ENCODE data around the gene DGCR2.

DNA sequence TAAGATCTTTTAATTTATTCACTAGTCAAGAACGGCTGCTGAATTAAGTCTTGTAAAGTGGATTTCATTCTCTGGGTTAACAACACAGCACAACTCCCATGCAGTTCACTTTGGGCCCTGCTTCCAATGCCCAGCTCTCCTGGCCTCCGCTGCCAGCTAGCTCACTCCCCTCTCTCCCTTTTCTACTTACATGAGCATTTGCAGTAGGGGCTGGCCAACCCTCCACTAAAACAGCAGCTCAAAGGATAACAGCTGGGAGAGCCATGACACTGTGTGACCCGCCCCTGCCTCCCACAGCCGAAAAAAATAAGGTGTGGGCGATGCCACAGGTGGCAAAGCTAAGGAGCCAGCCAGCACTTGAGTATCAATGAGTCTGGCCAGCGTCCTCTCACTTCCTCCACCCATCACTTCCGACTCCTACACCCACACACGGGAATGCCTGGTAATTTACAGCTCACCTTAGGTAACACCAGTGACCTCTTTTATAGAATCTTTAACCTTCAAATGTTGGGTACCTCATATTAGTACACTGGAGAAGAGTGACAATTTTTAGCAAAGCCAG is 56.8 kb downstream of the DGCR2 start:
- TF ChIP-seq POLR2A (IDR thresholded peaks at IDR 0.05), result no peak
- TF ChIP-seq, protein P1, sequence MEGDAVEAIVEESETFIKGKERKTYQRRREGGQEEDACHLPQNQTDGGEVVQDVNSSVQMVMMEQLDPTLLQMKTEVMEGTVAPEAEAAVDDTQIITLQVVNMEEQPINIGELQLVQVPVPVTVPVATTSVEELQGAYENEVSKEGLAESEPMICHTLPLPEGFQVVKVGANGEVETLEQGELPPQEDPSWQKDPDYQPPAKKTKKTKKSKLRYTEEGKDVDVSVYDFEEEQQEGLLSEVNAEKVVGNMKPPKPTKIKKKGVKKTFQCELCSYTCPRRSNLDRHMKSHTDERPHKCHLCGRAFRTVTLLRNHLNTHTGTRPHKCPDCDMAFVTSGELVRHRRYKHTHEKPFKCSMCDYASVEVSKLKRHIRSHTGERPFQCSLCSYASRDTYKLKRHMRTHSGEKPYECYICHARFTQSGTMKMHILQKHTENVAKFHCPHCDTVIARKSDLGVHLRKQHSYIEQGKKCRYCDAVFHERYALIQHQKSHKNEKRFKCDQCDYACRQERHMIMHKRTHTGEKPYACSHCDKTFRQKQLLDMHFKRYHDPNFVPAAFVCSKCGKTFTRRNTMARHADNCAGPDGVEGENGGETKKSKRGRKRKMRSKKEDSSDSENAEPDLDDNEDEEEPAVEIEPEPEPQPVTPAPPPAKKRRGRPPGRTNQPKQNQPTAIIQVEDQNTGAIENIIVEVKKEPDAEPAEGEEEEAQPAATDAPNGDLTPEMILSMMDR (IDR thresholded peaks at IDR 0.05), result no peak
